Choroid plexus epithelial cell (primary cell): ENCODE results near the gene ETV6.

ENCODE experiments used
- DNase-seq: peaks from one replicate; pipeline ENCODE4 v3.0.0-alpha.2; 2010; ENCODE audit warnings: low read depth
- H3K4me3 ChIP-seq: 2 replicates; pipeline ENCODE4 v1.5.1; 2011; ENCODE audit warnings: low read depth, mild to moderate bottlenecking, control low read depth, low read length, moderate library complexity
- CTCF ChIP-seq: conservative IDR thresholded peaks from 2 replicates; pipeline ENCODE4 v1.5.1; 2011; ENCODE audit warnings: low read depth, mild to moderate bottlenecking, control low read depth, inconsistent platforms, low read length, moderate library complexity

Gene ETV6

DNA sequence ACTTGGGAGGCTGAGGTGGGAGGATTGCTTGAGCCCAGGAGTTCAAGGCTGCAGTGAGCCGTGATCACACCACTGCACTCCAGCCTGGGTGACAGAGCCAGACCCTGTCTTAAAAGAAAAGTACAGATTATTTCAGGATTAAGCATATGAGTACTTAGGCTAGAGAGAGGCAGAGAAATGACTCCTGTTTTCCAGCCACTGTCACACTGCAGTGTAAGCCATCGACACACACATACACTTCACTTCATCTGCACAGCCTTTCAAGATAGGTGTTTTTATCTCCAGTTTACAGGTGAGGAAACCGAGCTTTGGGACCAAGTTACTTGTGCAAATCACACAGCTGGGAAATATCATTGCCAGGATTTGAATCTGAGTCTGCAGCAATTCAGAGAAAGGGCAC, 77.2 kb downstream of the ETV6 start:
- no peak for TF ChIP-seq CTCF
- no peak for DNase-seq

GRCh38 chr12:11727133-11727664, 77.7 kb downstream of the ETV6 start:
- no peak overlapping the region for H3K4me3 ChIP-seq
- no peak for DNase-seq
- TF ChIP-seq CTCF: no peak

More for the DNA sequence above, 77.2 kb downstream of the ETV6 start:
- H3K4me3 ChIP-seq: no peak overlapping the region

GRCh38 chr12:11728154-11728755, 78.8 kb downstream of the ETV6 start:
- no peak for DNase-seq
- no peak for TF ChIP-seq CTCF

GRCh38 chr12:11729008-11729407, 79.5 kb downstream of the ETV6 start:
- TF ChIP-seq CTCF: no peak
- no peak for DNase-seq

More at GRCh38 chr12:11728154-11728755, 78.8 kb downstream of the ETV6 start:
- no peak overlapping the region for H3K4me3 ChIP-seq

GRCh38 chr12:11729439-11730150, 80.1 kb downstream of the ETV6 start:
- no peak for DNase-seq
- H3K4me3 ChIP-seq: no peak overlapping the region
- no peak for TF ChIP-seq CTCF

More at GRCh38 chr12:11729008-11729407, 79.5 kb downstream of the ETV6 start:
- H3K4me3 ChIP-seq: no peak overlapping the region

GRCh38 chr12:11730299-11731041, 81.0 kb downstream of the ETV6 start:
- no peak for DNase-seq

More at GRCh38 chr12:11730299-11731041, 81.0 kb downstream of the ETV6 start:
- no peak overlapping the region for H3K4me3 ChIP-seq
- no peak for TF ChIP-seq CTCF
